VCaP (cell line): ENCODE results near the gene OR5AU1.

ENCODE experiments used
- H3K27ac ChIP-seq: fragments of 450-650 bp; 2 replicates; pipeline ENCODE4 v1.5.1; 2017
- TF ChIP-seq, protein P1 (sequence below): fragments of 450-650 bp; conservative IDR thresholded peaks from 2 replicates; pipeline ENCODE4 v1.5.1; 2017; ENCODE audit warnings: mild to moderate bottlenecking, moderate library complexity

Gene OR5AU1

DNA sequence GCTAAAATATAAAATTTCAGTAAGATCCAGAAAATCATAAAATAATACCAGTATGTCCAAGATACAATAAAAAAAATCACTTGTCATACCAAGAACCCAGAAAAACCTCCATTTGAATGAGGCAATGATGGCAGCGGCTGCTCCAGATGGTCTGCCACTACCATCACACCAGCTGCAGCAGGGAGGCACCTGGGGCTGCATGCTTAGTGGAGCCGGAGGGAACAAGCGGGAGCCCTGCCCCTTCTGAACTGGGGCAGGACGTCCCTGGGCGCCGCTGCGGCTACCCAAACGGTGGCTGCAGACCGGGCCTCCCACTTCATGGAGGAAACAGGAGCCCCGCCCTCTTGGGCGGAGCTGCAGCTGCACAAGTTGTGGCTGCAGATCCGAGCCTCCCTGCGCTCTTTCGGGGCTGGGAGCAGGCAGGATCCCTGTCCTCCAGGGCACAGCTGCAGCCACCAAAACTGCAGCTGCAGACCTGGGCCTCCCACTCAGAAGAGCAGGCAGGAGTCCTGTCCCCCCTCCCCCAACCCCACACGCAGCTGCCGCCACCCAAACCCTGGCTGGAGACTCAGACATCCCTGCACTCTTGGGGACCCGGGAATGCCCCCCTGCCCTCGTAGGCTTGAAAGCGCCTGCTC is 36.1 kb upstream of the OR5AU1 start:
- TF ChIP-seq, protein P1, sequence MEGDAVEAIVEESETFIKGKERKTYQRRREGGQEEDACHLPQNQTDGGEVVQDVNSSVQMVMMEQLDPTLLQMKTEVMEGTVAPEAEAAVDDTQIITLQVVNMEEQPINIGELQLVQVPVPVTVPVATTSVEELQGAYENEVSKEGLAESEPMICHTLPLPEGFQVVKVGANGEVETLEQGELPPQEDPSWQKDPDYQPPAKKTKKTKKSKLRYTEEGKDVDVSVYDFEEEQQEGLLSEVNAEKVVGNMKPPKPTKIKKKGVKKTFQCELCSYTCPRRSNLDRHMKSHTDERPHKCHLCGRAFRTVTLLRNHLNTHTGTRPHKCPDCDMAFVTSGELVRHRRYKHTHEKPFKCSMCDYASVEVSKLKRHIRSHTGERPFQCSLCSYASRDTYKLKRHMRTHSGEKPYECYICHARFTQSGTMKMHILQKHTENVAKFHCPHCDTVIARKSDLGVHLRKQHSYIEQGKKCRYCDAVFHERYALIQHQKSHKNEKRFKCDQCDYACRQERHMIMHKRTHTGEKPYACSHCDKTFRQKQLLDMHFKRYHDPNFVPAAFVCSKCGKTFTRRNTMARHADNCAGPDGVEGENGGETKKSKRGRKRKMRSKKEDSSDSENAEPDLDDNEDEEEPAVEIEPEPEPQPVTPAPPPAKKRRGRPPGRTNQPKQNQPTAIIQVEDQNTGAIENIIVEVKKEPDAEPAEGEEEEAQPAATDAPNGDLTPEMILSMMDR = no peak
- no peak overlapping the region; the same call in 1 of the 2 replicates for H3K27ac ChIP-seq

DNA sequence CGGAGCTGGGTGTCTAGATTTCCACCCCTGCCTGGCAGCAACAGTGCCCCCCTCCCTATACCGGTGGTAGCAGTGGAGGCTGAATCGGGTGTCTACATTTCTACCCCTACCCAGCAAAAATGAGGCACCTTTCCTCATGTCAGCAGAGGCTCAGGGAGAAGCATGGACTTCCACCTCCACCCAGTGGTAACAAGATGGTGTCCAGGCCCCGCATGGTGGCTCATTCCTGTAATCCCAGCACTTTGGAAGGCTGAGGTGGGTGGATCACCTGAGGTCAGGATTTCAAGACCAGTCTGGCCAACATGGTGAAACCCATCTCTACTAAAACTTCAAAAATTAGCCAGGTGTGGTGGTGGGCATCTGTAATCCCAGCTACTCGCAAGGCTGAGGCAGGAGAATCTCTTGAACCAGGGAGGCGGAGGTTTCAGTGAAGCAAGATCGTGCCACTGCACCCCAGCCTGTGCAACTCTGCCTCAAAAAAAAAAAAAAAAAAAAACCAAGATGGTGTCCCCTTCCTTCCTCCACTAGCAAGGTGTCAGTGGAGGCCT is 35.5 kb upstream of the OR5AU1 start:
- H3K27ac ChIP-seq = no peak overlapping the region
- TF ChIP-seq, protein P1 = no peak

DNA sequence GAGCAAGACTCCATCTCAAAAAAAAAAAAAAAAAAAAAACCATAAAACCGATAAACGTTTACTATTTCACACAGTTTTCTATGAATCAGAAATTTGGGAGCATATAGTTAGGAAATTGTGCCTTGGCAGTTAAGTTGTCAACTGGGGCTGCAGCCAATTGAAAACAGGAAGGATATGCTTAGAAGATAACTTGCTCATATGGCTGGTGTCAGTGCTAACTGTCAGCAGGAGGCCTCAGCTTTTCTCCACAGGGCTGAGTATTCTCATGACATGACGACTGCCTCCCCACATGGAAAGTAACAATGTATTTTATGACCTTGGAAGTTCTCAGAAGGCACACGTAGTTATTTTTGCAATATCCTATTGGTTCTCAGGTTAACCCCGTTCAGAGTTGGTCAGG is 29.6 kb upstream of the OR5AU1 start:
- TF ChIP-seq, protein P1 = no peak
- no peak overlapping the region for H3K27ac ChIP-seq

DNA sequence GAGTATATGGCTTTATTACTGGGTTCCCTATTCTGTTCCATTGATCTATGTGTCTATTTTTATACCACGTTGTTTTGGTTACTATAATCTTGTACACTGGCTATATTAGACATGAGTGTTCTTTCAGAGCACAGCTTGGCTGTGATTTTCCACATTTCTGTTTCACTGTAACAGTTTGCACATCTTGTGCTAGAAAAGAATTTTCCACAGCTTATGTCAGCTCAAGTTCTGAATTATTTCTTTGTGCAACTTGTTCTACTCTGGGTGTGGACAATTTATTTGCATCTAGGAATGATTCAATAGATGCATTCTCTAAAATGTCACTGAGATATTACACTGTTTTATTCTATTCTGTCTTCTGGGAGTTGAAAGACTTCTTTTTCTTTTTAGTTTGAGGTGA is 28.4 kb upstream of the OR5AU1 start:
- TF ChIP-seq, protein P1 = no peak
- H3K27ac ChIP-seq = no peak overlapping the region

DNA sequence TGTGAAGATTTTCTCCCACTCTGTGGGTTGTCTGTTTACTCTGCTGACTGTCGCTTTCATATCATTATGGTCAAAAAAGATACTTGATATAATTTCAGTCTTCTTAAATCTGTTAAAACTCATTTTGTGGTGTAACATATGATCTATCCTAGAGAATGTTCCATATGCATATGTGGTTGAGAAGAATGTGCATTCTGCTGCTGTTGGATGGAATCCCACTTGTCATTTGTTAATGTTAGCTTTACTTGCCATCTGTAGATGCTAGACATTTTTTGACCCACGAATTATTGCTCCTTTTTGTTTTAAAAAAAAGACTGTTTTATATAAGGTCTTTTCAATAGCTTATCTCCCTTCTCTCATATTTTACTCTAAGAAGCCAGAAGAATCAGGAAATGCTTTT is 26.3 kb upstream of the OR5AU1 start:
- no peak overlapping the region for H3K27ac ChIP-seq
- TF ChIP-seq, protein P1 = no peak

DNA sequence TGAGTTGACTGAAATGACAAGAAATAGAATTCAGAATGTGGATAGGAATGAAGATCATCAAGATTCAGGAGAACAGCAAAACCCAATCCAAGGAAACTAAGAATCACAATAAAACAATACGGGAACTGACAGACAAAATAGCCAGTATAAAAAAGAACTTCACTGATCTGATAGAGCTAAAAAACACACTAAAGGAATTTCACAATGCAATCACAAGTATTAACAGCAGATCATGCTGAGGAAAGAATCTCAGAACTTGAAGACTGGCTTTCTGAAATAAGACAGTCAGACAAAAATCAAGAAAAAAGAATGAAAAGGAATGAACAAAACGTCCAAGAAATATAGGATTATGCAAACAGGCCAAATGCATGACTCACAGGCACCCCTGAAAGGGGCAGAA is 15.3 kb upstream of the OR5AU1 start:
- TF ChIP-seq, protein P1 = no peak

DNA sequence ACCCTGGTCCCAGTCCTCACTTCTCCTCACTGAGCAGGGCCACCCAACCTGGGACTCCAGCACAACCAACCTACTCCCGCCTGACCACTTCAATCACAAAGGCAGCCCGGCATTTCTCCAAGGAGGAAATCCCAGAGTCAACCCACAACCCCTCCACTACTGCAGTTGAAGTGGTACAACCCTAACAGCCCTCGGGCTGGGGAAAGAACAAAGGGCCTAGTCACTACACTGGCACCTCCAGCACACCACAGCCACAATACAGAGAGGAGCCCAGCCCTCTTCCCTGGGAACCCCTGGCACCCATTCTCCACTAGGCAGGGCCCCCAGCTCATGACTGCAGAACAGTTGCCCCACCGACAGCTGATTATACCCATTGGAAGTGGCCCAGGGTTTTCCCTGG is 13.7 kb upstream of the OR5AU1 start:
- TF ChIP-seq, protein P1 = no peak

More for the DNA sequence above, 15.3 kb upstream of the OR5AU1 start:
- no peak overlapping the region for H3K27ac ChIP-seq

More for the DNA sequence above, 13.7 kb upstream of the OR5AU1 start:
- H3K27ac ChIP-seq = no peak overlapping the region
